GM10847 (cell line): Measurements from ENCODE around the gene EIF5B.

ENCODE experiments used
- POLR2A ChIP-seq: IDR thresholded peaks from 2 replicates; pipeline ENCODE4 v1.6.1; 2011; ENCODE audit not compliant: insufficient read length; ENCODE audit errors: extremely low read depth

Gene EIF5B

DNA sequence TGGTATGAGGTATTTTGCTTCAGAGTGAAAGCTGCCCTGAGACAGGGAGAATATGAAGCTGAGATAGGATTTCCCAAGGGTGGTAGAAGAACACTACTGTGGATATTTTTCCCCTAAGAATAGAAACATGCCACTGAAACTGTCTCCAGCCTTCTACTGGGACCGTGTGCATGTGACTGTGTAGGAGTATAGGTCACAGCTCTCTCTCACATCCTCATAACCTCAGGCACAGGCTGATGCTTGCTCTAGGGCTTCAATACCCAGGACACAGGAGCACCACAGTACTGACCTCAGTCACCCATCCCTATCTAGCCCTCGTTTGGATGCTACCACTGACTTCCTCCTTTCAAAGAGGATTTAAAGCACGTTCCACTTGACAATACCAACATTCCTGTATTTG is 85.4 kb downstream of the EIF5B start:
- no peak for TF ChIP-seq POLR2A

DNA sequence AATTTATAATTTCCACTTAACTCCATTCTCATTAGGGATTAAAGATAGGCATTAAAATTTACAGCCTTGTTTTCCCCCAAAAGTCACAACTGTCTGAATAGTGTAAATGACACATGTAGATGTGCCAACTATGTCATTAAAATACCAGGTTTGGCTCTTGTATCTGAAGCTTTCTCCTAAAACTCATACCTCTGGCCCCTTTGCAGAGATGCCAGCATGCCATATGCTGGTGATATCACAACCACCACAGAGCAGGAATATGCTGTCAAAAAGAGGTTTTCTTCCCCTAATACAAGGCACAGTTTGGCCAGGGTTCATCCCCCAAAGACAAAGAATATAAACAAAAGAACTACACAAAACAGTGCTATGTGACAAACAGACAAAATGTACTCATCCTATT is 87.2 kb downstream of the EIF5B start:
- no peak for TF ChIP-seq POLR2A

DNA sequence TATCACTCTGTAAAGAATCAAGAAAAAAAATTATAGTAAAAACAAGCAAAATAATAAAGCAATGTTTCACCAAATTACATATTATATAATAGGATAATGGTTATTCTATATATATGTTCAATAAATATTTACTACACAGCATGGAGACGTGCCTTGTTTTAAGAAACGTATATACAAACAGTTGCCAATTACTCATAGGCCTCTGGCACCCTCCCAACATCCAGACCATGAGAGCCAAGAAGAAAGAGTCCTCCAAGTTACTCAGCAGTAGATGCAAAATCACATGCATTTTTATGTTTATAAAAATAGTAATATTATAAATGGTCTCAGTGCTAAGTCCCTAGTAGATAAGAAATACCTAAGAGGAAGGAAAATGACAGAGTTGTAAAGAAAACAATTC is 87.8 kb downstream of the EIF5B start:
- TF ChIP-seq POLR2A: no peak

DNA sequence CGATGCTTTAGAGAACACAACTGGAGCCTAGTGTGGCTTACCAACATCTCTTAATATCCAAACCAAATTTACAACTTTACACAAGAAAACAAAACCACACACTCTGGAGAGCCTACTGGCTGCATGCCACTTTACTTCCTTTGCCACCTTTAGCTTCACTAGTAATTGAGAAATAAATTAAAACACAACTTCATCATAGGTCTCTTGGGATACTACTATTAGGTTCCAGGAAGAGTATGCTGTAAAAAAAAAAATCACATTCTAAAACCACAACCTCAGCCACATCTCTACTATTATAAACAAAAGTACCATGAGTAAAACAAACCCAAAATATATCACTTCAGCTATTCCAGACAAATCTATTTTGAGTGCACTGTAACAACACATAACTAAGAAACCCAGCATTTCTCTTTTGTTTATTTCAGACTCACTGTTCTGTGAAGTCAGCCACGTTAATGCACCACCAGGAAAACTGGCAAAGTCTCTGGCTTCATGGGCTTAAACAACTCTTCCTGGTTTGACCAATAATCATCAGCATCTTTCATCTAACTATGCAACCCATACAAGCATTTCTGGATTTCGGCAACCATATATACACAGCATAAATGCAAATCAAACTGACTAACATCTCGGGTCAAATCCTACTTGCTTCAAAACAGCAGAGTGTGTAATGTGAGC is 93.6 kb downstream of the EIF5B start:
- TF ChIP-seq POLR2A: no peak

GRCh38 chr2:99431587-99432275 is 94.5 kb downstream of the EIF5B start:
- TF ChIP-seq POLR2A: no peak

DNA sequence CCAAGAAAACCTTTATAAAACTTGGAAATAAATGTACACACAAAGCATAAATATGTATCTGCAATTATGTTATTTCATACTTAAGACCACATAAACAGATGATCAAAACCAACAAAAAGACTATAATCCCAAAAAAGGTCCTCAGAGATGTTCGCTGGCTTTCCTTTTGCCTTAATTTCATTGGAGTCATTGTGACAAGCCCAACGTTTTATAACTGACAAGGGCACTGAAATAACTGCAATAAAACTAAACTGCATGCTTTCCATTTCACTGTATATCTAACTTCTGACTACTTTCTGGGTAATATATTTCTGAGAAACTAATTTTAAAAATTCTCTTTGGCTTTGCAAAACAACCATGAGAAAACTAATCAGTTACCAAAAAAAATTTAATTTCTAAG is 96.2 kb downstream of the EIF5B start:
- no peak for TF ChIP-seq POLR2A

DNA sequence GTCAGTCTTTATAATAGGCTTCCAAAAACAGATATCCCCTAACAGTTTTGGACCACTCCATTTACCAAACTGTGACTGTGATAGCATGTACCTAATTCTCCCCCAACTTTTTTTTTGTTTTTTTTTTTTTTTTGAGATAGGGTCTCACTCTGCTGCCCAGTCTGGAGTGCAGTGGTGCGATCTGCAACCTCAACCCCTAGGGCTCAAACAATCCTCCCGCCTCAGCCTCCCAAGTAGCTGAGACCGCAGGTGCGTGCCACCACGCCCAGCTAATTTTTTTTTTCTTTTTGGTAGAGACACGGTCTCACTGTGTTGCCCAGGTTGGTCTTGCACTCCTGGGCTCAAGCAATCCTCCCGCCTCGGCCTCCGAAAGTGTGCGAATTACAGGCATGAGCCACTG is 99.7 kb downstream of the EIF5B start:
- no peak for TF ChIP-seq POLR2A

DNA sequence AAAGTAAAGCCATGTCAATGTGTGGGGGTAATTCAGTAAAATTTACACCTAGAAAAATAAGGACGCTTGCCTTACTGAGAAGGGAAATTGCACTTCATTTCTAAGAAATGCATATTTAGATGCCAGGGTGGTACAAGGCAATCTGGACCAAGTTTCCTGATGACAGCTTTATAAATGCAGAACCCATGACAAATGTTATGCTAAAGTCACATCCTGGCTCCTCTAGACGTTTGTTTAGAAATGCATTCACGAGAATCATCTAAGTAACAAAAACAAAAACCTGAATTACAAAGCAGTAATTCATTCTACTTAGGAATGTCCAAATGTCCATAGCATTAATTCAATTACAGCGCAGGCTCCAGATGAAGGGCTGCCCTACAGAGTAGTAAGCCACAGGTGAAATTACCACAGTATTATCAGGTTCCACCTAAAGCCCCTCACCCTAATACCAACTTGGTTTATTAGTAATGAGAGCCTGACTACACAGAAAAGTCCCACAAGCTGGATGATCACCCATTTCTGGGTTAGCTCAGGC is 102.8 kb downstream of the EIF5B start:
- TF ChIP-seq POLR2A: no peak

DNA sequence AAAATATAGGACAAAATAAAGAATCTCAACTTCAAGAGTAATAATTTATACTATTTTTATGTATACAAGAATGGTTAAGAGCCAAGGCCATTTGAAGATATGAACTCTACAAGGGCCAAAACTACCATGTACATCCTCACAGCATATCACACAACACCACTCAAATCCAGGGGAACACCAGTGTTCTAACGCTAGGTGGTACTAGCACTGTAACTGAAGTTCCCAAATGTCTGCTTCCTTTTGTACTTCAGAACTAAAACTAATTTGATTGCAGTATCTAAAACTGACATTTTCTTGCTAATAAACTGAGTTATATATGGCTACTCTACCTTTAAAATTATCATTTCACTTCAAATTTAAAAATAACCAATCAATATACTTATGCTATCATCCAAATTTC is 105.6 kb downstream of the EIF5B start:
- no peak for TF ChIP-seq POLR2A

- no peak for TF ChIP-seq POLR2A
These were observed 107.0 kb downstream of the EIF5B start for GRCh38 chr2:99444222-99444621.

- no peak for TF ChIP-seq POLR2A
These were observed 107.9 kb downstream of the EIF5B start for GRCh38 chr2:99445065-99445464.

DNA sequence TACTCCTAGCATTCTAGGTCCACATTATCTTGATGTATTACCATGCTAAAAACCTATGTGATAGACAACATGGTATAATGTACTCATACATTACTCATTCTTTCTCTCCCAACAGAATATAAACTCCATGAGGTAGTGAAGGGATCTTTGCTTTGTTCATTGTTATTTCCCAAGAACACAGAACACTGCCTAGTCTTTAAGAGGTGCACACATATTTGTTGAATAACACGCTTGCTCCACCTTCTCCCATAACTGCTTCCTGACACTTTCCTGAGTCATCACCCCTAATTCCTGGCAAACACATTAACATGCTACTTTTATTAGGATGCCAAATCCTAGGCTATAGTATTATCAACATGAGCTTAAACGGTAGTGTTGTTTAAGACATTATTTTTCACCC is 111.4 kb downstream of the EIF5B start:
- TF ChIP-seq POLR2A: no peak

- no peak for TF ChIP-seq POLR2A
These were observed 113.0 kb downstream of the EIF5B start for GRCh38 chr2:99450199-99450598.
